Transverse colon (tissue), 4 donors: ENCODE results near the gene PCDHA7. TPM values are rescaled to one million over a fixed set of nuclear protein-coding genes. Genes with fewer than 3 reads are reported as not detected.
"Not testable (repeated sequence)": the region's sequence is repeated elsewhere in the genome, so short reads cannot be mapped to it uniquely, and the experiment has no call there.

Experiments
- DNase-seq: peaks from one replicate; pipeline ENCODE4 v3.0.0-alpha.2; 2019
- H3K27ac ChIP-seq, 4 donors: fragments of 200-600 bp; sonication (generic); 2 replicates each; pipeline ENCODE4 v1.5.1; 2016 to 2018; ENCODE audit warnings: inconsistent platforms in 4 of 4
- H3K27me3 ChIP-seq: fragments of 200-600 bp; sonication (generic); 2 replicates; pipeline ENCODE4 v1.5.1; 2017; ENCODE audit warnings: inconsistent platforms
- H3K36me3 ChIP-seq, 4 donors: fragments of 200-600 bp; sonication (generic); 2 replicates each; pipeline ENCODE4 v1.5.1; 2017 to 2019; ENCODE audit warnings: inconsistent platforms in 4 of 4
- H3K4me1 ChIP-seq, 4 donors: fragments of 200-600 bp; sonication (generic); 2 replicates each; pipeline ENCODE4 v1.5.1; 2017 to 2020; ENCODE audit warnings: inconsistent platforms in 4 of 4
- H3K4me3 ChIP-seq, 4 donors: fragments of 200-600 bp; sonication (generic); 1 replicate in 1 of 4; 2 replicates in 3 of 4; pipeline versions ENCODE4 v1.5.1 to v1.6.1; 2017 to 2019; ENCODE audit warnings: inconsistent platforms in 4 of 4
- H3K9me3 ChIP-seq, 2 donors: fragments of 200-600 bp; sonication (generic); 2 replicates each; pipeline ENCODE4 v1.5.1; 2017 to 2019; ENCODE audit warnings: inconsistent platforms in 2 of 2
- EP300 ChIP-seq: sonication (generic); formaldehyde crosslinking; IDR thresholded peaks from one replicate; pipeline ENCODE4 v1.6.1; 2017; ENCODE audit warnings: antibody characterized with exemption, low read depth
- POLR2A ChIP-seq: fragments of 450-650 bp; IDR thresholded peaks from one replicate; pipeline ENCODE4 v1.6.1; 2016; ENCODE audit warnings: antibody characterized with exemption, mild to moderate bottlenecking, moderate library complexity
- POLR2AphosphoS5 ChIP-seq, 3 donors: sonication (generic); formaldehyde crosslinking; IDR thresholded peaks; one replicate each; pipeline ENCODE4 v1.6.1; 2016; ENCODE audit warnings: antibody characterized with exemption in 3 of 3
- WGBS, 2 donors: methylation state at CpG; one replicate each; pipeline ENCODE4 v1.1.5; 2018; ENCODE audit warnings: low coverage in 1 of 2; 5-methylcytosine and 5-hydroxymethylcytosine counted together
- in situ Hi-C, 4 donors: fragments of 200-750 bp; cut with MboI; loops; one replicate each; pipeline versions ENCODE4 v1.15.0 to v1.15.1; 2017; ENCODE audit warnings: low sequenced_read_pairs in 3 of 4, low pct_ligation_motif_present in 1 of 4, low pct_unique_long_range_greater_than_20kb in 1 of 4
- intact Hi-C: fragments of 100-400 bp; cut with DNase I; formaldehyde crosslinking; loops from one replicate; pipeline ENCODE4 v1.15.1; 2023; ENCODE audit warnings: low total_unique reads
- total RNA-seq, 4 donors: library from RNA; depleted of rRNA; stranded (reverse); fragments of >200 nt; gene quantifications; one replicate each; pipeline ENCODE4 v1.1.0, GENCODE V29; 2016
- TF ChIP-seq, protein P1 (sequence below), 5 experiments: fragments of 200-600 bp in 3 of 5; fragments of 450-650 bp in 2 of 5; sonication (generic) in 3 of 5; IDR thresholded peaks; 1 replicate in 2 of 5; 2 replicates in 3 of 5; pipeline ENCODE4 v1.5.1; 2016 to 2017; ENCODE audit warnings: antibody characterized with exemption in 5 of 5, inconsistent platforms in 3 of 5, mild to moderate bottlenecking in 2 of 5, moderate library complexity in 1 of 5

PCDHA7 gene, protein sequence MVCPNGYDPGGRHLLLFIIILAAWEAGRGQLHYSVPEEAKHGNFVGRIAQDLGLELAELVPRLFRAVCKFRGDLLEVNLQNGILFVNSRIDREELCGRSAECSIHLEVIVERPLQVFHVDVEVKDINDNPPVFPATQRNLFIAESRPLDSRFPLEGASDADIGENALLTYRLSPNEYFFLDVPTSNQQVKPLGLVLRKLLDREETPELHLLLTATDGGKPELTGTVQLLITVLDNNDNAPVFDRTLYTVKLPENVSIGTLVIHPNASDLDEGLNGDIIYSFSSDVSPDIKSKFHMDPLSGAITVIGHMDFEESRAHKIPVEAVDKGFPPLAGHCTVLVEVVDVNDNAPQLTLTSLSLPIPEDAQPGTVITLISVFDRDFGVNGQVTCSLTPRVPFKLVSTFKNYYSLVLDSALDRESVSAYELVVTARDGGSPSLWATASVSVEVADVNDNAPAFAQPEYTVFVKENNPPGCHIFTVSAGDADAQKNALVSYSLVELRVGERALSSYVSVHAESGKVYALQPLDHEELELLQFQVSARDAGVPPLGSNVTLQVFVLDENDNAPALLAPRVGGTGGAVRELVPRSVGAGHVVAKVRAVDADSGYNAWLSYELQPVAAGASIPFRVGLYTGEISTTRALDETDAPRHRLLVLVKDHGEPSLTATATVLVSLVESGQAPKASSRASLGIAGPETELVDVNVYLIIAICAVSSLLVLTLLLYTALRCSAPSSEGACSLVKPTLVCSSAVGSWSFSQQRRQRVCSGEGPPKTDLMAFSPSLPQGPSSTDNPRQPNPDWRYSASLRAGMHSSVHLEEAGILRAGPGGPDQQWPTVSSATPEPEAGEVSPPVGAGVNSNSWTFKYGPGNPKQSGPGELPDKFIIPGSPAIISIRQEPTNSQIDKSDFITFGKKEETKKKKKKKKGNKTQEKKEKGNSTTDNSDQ
- total RNA-seq = 1 to 10 TPM in 2 of 4 donors, under 1 TPM in 1, not detected in 1; 0.37 to 1.4 (median 1.1) TPM

DNA sequence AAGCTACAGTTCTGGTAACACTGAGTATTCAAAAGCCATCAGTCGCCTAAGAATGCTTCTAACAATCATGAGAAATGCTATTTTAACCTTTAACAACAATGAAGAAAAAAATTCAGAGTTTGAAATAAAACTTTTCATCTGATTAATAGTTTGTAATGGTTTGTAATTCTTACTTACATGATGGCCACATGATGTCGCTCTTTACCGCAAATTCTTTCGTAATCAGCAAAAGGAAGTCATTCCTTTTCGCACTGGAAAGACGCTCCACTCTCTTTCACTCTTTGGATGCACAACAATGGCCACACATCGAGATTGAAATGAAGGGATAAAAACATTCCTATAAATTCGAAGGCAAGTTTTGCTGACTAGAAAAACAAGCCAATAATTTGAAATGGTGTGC is at the start of gene PCDHA7:
TSS of gene PCDHA7 (plus strand) at position 277 of the 400 bp plus-strand sequence. CDS start at position 392, 115 bp downstream.
- Histone ChIP-seq H3K36me3 (no peaks in the 10 kb centered on the region), H3K27me3 (peaks cover 31% of the 10 kb centered on the region), H3K4me3 (peak within 1 kb of the TSS in 1 of 4 donors; percentile 5), H3K9me3 (peaks cover 17 to 47% of the 10 kb centered on the region in 2 donors), H3K27ac (no peak within 1 kb of the TSS), H3K4me1 (no peaks in the 10 kb centered on the region)
- intact Hi-C loops = no loop called here
- TF ChIP-seq POLR2A = no peak
- WGBS, 2 donors = 11 to 37% methylated on average over 8 of the region's 8 CpGs
- DNase-seq = no peak
- in situ Hi-C loops = no loop called here

DNA sequence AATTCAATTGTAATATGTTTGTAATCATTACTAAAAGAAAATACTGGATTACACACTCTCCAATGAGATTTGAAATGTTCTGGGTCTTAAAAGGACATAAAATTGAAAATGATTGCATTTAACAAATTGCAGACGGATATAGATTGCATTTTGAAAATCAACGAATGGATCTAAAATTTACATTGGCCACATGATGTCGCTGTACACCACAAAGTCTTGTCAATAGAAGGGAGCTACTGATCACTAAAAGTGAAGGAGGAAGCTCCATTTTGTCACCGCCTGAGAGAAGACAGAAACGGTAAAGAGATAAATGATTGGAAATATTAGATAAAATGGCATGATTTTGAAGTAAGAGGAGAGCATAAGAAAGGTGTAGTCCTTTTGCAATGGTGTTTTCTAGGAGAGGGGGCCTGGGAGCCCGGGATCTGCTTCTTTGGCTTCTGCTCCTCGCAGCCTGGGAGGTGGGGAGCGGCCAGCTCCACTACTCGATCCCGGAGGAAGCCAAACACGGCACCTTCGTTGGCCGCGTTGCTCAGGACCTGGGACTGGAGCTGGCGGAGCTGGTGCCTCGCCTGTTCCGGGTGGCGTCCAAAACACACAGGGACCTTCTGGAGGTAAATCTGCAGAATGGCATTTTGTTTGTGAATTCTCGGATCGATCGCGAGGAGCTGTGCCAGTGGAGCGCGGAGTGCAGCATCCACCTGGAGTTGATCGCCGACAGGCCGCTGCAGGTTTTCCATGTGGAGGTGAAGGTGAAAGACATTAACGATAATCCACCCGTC is 48.0 kb upstream of the PCDHA7 start, which contains the start of gene PCDHA1:
TSS of gene PCDHA1 (plus strand) at position 236 of the 782 bp plus-strand sequence.
- H3K4me3 ChIP-seq = no peak within 1 kb of the TSS
- peaks cover 0 to 37% of the 10 kb centered on the region in 2 donors for H3K9me3 ChIP-seq
- WGBS, 2 donors = 26 to 57% methylated on average over 6 to 25 of the region's 29 CpGs
- DNase-seq = no peak
- H3K27ac ChIP-seq = no peak within 1 kb of the TSS
- TF ChIP-seq, protein P1, sequence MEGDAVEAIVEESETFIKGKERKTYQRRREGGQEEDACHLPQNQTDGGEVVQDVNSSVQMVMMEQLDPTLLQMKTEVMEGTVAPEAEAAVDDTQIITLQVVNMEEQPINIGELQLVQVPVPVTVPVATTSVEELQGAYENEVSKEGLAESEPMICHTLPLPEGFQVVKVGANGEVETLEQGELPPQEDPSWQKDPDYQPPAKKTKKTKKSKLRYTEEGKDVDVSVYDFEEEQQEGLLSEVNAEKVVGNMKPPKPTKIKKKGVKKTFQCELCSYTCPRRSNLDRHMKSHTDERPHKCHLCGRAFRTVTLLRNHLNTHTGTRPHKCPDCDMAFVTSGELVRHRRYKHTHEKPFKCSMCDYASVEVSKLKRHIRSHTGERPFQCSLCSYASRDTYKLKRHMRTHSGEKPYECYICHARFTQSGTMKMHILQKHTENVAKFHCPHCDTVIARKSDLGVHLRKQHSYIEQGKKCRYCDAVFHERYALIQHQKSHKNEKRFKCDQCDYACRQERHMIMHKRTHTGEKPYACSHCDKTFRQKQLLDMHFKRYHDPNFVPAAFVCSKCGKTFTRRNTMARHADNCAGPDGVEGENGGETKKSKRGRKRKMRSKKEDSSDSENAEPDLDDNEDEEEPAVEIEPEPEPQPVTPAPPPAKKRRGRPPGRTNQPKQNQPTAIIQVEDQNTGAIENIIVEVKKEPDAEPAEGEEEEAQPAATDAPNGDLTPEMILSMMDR (IDR thresholded peaks at IDR 0.05) = no peak
- no peaks in the 10 kb centered on the region for H3K36me3 ChIP-seq
- peaks cover 21% of the 10 kb centered on the region for H3K27me3 ChIP-seq
- H3K4me1 ChIP-seq = no peaks in the 10 kb centered on the region
- intact Hi-C loops = no loop called here
- in situ Hi-C loops = no loop called here

DNA sequence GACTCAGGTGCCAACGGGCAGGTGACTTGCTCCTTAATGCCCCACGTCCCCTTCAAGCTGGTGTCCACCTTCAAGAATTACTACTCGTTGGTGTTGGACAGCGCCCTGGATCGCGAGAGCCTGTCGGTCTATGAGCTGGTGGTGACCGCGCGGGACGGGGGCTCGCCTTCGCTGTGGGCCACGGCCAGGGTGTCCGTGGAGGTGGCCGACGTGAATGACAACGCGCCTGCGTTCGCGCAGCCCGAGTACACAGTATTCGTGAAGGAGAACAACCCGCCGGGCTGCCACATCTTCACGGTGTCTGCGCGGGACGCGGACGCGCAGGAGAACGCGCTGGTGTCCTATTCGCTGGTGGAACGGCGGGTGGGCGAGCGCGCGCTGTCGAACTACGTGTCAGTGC is 46.6 kb upstream of the PCDHA7 start:
- DNase-seq, H3K4me1 ChIP-seq, H3K27ac ChIP-seq, H3K36me3 ChIP-seq, intact Hi-C loops, H3K4me3 ChIP-seq, in situ Hi-C loops: not testable (repeated sequence)
- H3K27me3 ChIP-seq = peaks cover 22% of the 10 kb centered on the region
- 77% methylated on average over 44 of the region's 44 CpGs; no CpG with 5 or more reads in 1 of the 2 donors for WGBS, 2 donors
- peaks cover 0 to 32% of the 10 kb centered on the region in 2 donors for H3K9me3 ChIP-seq

DNA sequence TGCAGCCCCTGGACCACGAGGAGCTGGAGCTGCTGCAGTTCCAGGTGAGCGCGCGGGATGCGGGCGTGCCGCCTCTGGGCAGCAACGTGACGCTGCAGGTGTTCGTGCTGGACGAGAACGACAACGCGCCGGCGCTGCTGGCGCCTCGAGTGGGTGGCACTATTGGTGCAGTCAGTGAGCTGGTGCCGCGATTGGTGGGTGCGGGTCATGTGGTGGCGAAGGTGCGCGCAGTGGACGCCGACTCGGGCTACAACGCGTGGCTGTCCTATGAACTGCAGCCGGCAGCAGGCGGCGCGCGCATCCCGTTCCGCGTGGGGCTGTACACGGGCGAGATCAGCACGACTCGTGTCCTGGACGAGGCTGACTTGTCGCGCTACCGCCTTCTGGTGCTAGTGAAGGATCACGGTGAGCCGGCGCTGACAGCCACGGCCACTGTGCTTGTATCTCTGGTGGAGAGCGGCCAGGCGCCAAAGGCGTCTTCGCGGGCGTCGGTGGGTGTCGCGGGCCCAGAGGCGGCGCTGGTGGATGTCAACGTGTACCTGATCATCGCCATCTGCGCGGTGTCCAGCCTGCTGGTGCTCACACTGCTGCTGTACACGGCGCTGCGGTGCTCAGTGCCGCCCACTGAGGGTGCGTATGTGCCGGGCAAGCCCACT is 46.1 kb upstream of the PCDHA7 start:
- Histone ChIP-seq H3K27me3 (peaks cover 24% of the 10 kb centered on the region), H3K9me3 (peaks cover 0 to 32% of the 10 kb centered on the region in 2 donors)
- H3K36me3 ChIP-seq, in situ Hi-C loops, H3K4me1 ChIP-seq, intact Hi-C loops, DNase-seq, H3K4me3 ChIP-seq, H3K27ac ChIP-seq: not testable (repeated sequence)
- 76 to 80% methylated on average over 11 to 70 of the region's 70 CpGs for WGBS, 2 donors

DNA sequence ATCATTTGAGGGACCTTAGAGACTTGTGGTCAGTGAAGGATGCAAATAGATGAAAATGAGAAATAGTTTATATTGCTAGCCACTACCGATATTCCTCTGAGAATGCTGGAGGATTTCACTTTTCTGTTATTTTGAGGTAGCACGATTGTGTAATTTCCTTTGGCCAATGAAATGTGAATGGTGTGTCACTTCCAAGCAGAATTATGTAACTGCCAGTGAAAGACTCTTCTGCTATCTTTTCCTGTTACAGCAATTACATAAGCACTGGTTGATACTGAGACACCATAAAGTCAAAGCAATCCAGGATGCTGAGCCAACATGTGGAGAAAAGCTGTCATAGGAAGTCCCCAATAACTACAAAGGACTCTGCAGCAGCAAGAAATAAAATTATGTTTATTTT is 43.0 kb upstream of the PCDHA7 start:
- Histone ChIP-seq H3K4me1 (no peaks in the 10 kb centered on the region), H3K27me3 (peaks cover 36% of the 10 kb centered on the region), H3K4me3 (no peak overlapping the region), H3K9me3 (peaks cover 11 to 41% of the 10 kb centered on the region in 2 donors), H3K36me3 (no peaks in the 10 kb centered on the region), H3K27ac (no peak overlapping the region)
- DNase-seq = no peak
- in situ Hi-C loops (no loop called here), intact Hi-C loops (no loop called here)
- 22 to 44% methylated on average over 2 of the region's 2 CpGs for WGBS, 2 donors
- TF ChIP-seq EP300 = no peak
- no peak for TF ChIP-seq POLR2A
- no peak for TF ChIP-seq POLR2AphosphoS5 (IDR thresholded peaks at IDR 0.05)
- TF ChIP-seq, protein P1 (IDR thresholded peaks at IDR 0.05) = no peak
